Measurements from ENCODE around the gene CREB3L2.

- TF ChIP-seq CTCF (conservative IDR thresholded peaks at IDR 0.05; ENCODE audit: low read length), result no peak
- TF ChIP-seq EZH2phosphoT487 (IDR thresholded peaks at IDR 0.05; ENCODE audit: borderline replicate concordance, low read depth, low read length), result no peak
These were observed 76.1 kb downstream of the CREB3L2 start for GRCh38 chr7:137925754-137926153.

All from OCI-LY7 (cell line).